A673 (cell line): ENCODE results near the gene STAM.

ENCODE experiments used
- EZH2 ChIP-seq: fragments of 200-600 bp; sonication (generic); IDR thresholded peaks from 2 replicates; pipeline ENCODE4 v1.6.1; 2017; ENCODE audit warnings: borderline replicate concordance, low read depth, mild to moderate bottlenecking, mixed read lengths, antibody characterized with exemption, low read length; ENCODE audit not compliant: poor library complexity, severe bottlenecking
- TF ChIP-seq, protein P1 (sequence below): fragments of 300-800, 200-600 bp; sonication (generic); conservative IDR thresholded peaks from 2 replicates; pipeline ENCODE4 v1.5.1; 2017; ENCODE audit warnings: low read depth, mild to moderate bottlenecking, antibody characterized with exemption, low read length, moderate library complexity, mixed read lengths

DNA sequence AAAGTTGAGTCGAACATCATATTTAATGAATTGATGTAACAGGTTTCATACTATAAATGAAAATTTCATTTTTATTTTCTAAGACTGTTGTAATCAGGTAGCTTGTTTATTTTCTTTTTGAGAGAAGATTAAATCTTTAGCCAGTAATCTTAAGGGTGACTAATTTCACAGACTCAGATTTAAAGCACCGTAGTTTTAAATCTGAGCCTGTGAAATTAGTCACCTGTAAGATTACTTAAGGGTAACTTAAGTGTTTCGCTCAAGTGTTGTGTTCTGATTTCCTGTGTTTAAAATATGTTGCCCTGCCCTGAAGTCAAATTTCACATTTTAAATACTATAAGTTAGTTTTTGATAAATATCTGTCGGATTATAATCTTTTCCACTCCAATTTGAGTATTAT, 72.2 kb downstream of the STAM start:
- TF ChIP-seq, protein P1, sequence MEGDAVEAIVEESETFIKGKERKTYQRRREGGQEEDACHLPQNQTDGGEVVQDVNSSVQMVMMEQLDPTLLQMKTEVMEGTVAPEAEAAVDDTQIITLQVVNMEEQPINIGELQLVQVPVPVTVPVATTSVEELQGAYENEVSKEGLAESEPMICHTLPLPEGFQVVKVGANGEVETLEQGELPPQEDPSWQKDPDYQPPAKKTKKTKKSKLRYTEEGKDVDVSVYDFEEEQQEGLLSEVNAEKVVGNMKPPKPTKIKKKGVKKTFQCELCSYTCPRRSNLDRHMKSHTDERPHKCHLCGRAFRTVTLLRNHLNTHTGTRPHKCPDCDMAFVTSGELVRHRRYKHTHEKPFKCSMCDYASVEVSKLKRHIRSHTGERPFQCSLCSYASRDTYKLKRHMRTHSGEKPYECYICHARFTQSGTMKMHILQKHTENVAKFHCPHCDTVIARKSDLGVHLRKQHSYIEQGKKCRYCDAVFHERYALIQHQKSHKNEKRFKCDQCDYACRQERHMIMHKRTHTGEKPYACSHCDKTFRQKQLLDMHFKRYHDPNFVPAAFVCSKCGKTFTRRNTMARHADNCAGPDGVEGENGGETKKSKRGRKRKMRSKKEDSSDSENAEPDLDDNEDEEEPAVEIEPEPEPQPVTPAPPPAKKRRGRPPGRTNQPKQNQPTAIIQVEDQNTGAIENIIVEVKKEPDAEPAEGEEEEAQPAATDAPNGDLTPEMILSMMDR, result no peak
- TF ChIP-seq EZH2, result no peak
